ENCODE data around the gene TPST2.

Gene TPST2

GRCh38 chr22:26556904-26557303, 33.0 kb downstream of the TPST2 start:
- Histone ChIP-seq H2AFZ (ENCODE audit: low read depth, low read length) (no peak overlapping the region), H3K9me3 (ENCODE audit: insufficient read depth, low read length) (no peaks in the 10 kb centered on the region), H3K4me1 (ENCODE audit: low read length) (no peaks in the 10 kb centered on the region), H4K20me1 (ENCODE audit: insufficient read depth, low read length) (no peaks in the 10 kb centered on the region), H3K4me2 (ENCODE audit: low read length) (no peak overlapping the region), H3K36me3 (replicated peaks; ENCODE audit: low read depth, low read length) (no peaks in the 10 kb centered on the region), H3K4me3 (ENCODE audit: low read length) (no peak overlapping the region), H3K9ac (ENCODE audit: low read length) (no peak overlapping the region), H3K79me2 (ENCODE audit: low read length) (no peaks in the 10 kb centered on the region), H3K27ac (ENCODE audit: low read length) (no peak overlapping the region), H3K27me3 (ENCODE audit: low read depth, low read length) (no peaks in the 10 kb centered on the region)
- no peak for TF ChIP-seq EZH2phosphoT487 (IDR thresholded peaks at IDR 0.05; ENCODE audit: low read depth)

- Histone ChIP-seq H3K27ac (ENCODE audit: low read length) (no peak overlapping the region), H4K20me1 (ENCODE audit: insufficient read depth, low read length) (no peaks in the 10 kb centered on the region), H3K27me3 (ENCODE audit: low read depth, low read length) (no peaks in the 10 kb centered on the region), H3K9me3 (ENCODE audit: insufficient read depth, low read length) (no peaks in the 10 kb centered on the region), H3K79me2 (ENCODE audit: low read length) (no peaks in the 10 kb centered on the region), H3K36me3 (replicated peaks; ENCODE audit: low read depth, low read length) (no peaks in the 10 kb centered on the region), H3K9ac (ENCODE audit: low read length) (no peak overlapping the region), H2AFZ (ENCODE audit: low read depth, low read length) (no peak overlapping the region), H3K4me1 (ENCODE audit: low read length) (no peaks in the 10 kb centered on the region), H3K4me2 (ENCODE audit: low read length) (no peak overlapping the region), H3K4me3 (ENCODE audit: low read length) (no peak overlapping the region)
- TF ChIP-seq CTCF (IDR thresholded peaks at IDR 0.05; ENCODE audit: low read depth, low read length) (no peak), EZH2phosphoT487 (IDR thresholded peaks at IDR 0.05; ENCODE audit: low read depth) (no peak)
Observed at GRCh38 chr22:26555478-26555877, 34.5 kb downstream of the TPST2 start.

- Histone ChIP-seq H3K9ac (ENCODE audit: low read length) (no peak overlapping the region), H3K4me2 (ENCODE audit: low read length) (no peak overlapping the region), H3K4me3 (ENCODE audit: low read length) (no peak overlapping the region), H2AFZ (ENCODE audit: low read depth, low read length) (no peak overlapping the region), H3K27me3 (ENCODE audit: low read depth, low read length) (no peaks in the 10 kb centered on the region), H3K9me3 (ENCODE audit: insufficient read depth, low read length) (no peaks in the 10 kb centered on the region), H4K20me1 (ENCODE audit: insufficient read depth, low read length) (no peaks in the 10 kb centered on the region), H3K36me3 (replicated peaks; ENCODE audit: low read depth, low read length) (no peaks in the 10 kb centered on the region), H3K4me1 (ENCODE audit: low read length) (no peaks in the 10 kb centered on the region), H3K27ac (ENCODE audit: low read length) (no peak overlapping the region), H3K79me2 (ENCODE audit: low read length) (no peaks in the 10 kb centered on the region)
- no peak for TF ChIP-seq CTCF (IDR thresholded peaks at IDR 0.05; ENCODE audit: low read depth, low read length)
- TF ChIP-seq EZH2phosphoT487 (IDR thresholded peaks at IDR 0.05; ENCODE audit: low read depth) = no peak
Observed at GRCh38 chr22:26554956-26555355, 35.0 kb downstream of the TPST2 start.

- Histone ChIP-seq H3K4me3 (ENCODE audit: low read length) (no peak overlapping the region), H3K9ac (ENCODE audit: low read length) (no peak overlapping the region), H3K4me1 (ENCODE audit: low read length) (no peaks in the 10 kb centered on the region), H3K9me3 (ENCODE audit: insufficient read depth, low read length) (no peaks in the 10 kb centered on the region), H2AFZ (ENCODE audit: low read depth, low read length) (no peak overlapping the region), H3K27ac (ENCODE audit: low read length) (no peak overlapping the region), H3K79me2 (ENCODE audit: low read length) (no peaks in the 10 kb centered on the region), H4K20me1 (ENCODE audit: insufficient read depth, low read length) (no peaks in the 10 kb centered on the region), H3K27me3 (ENCODE audit: low read depth, low read length) (no peaks in the 10 kb centered on the region), H3K36me3 (replicated peaks; ENCODE audit: low read depth, low read length) (no peaks in the 10 kb centered on the region), H3K4me2 (ENCODE audit: low read length) (no peak overlapping the region)
- TF ChIP-seq CTCF (IDR thresholded peaks at IDR 0.05; ENCODE audit: low read depth, low read length) (no peak), EZH2phosphoT487 (IDR thresholded peaks at IDR 0.05; ENCODE audit: low read depth) (no peak)
Observed at GRCh38 chr22:26553056-26553752, 36.7 kb downstream of the TPST2 start.
